ENCODE measurements around the gene BHLHE23. TPM values are rescaled to one million over a fixed set of nuclear protein-coding genes. Genes with fewer than 3 reads are reported as not detected.

Gene BHLHE23
- total RNA-seq, 2 experiments from 2014 or later = not detected

GRCh38 chr20:63032861-63033793, 26.4 kb upstream of the BHLHE23 start:
- H3K4me1 Mint-ChIP-seq = peaks cover 14% of the 10 kb centered on the region
- H3K27me3 Mint-ChIP-seq = peaks cover 18% of the 10 kb centered on the region
- no peaks in the 10 kb centered on the region for H3K9me3 Mint-ChIP-seq
- H3K27ac Mint-ChIP-seq = no peak overlapping the region
- no peak overlapping the region for H3K4me3 Mint-ChIP-seq
- no peaks in the 10 kb centered on the region for H3K36me3 Mint-ChIP-seq
- DNase-seq = no peak

- no peak for DNase-seq
- Mint-ChIP-seq H3K36me3 (no peaks in the 10 kb centered on the region), H3K4me3 (no peak overlapping the region), H3K27me3 (peaks cover 21% of the 10 kb centered on the region), H3K27ac (no peak overlapping the region), H3K9me3 (no peaks in the 10 kb centered on the region), H3K4me1 (peaks cover 15% of the 10 kb centered on the region)
Observed at GRCh38 chr20:63032026-63032800, 25.4 kb upstream of the BHLHE23 start.

GRCh38 chr20:63031251-63032014, 24.7 kb upstream of the BHLHE23 start:
- Mint-ChIP-seq H3K4me3 (no peak overlapping the region), H3K4me1 (peaks cover 15% of the 10 kb centered on the region), H3K27me3 (peaks cover 17% of the 10 kb centered on the region), H3K9me3 (no peaks in the 10 kb centered on the region), H3K36me3 (no peaks in the 10 kb centered on the region), H3K27ac (no peak overlapping the region)
- no peak for DNase-seq

- DNase-seq = peak; percentile 56
Observed at GRCh38 chr20:63029358-63030121, 22.8 kb upstream of the BHLHE23 start.

GRCh38 chr20:63028461-63028921, 21.7 kb upstream of the BHLHE23 start:
- H3K27me3 Mint-ChIP-seq = peaks cover 17% of the 10 kb centered on the region
- H3K27ac Mint-ChIP-seq = no peak overlapping the region
- DNase-seq = no peak
- H3K9me3 Mint-ChIP-seq = no peaks in the 10 kb centered on the region
- peaks cover 18% of the 10 kb centered on the region for H3K4me1 Mint-ChIP-seq
- H3K36me3 Mint-ChIP-seq = no peaks in the 10 kb centered on the region
- H3K4me3 Mint-ChIP-seq = peak overlapping the region; percentile 51

More at GRCh38 chr20:63029358-63030121, 22.8 kb upstream of the BHLHE23 start:
- H3K27me3 Mint-ChIP-seq = peaks cover 17% of the 10 kb centered on the region
- no peak overlapping the region for H3K27ac Mint-ChIP-seq
- H3K4me3 Mint-ChIP-seq = peak overlapping the region; percentile 51
- H3K4me1 Mint-ChIP-seq = peaks cover 18% of the 10 kb centered on the region
- H3K36me3 Mint-ChIP-seq = no peaks in the 10 kb centered on the region
- no peaks in the 10 kb centered on the region for H3K9me3 Mint-ChIP-seq

DNA sequence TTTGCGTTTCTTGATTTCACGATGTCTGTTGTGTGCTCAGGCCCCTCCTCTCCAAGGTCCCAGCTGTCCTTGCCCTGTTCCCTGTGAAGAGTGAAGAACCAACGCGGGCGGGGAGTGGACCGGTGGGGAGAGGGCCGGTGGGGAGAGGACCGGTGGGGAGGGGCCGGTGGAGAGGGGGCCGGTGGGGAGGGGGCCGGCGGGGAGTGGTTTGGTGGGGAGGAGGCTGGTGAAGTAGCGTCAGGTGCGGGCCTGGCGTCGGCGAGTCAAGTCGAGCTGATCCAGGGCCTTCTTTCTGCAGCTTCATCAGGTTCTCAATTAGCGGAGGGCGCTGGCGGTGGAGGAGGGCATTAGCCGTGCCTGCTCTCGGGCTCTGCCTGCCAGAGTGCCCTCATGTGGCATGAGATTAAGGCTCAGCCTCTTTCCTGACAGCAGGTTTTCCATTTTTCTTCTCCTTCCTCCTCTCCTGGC, 21.2 kb upstream of the BHLHE23 start:
- Mint-ChIP-seq H3K4me3 (peak overlapping the region; percentile 51), H3K36me3 (no peaks in the 10 kb centered on the region), H3K4me1 (peaks cover 15% of the 10 kb centered on the region), H3K27ac (no peak overlapping the region), H3K9me3 (no peaks in the 10 kb centered on the region), H3K27me3 (peaks cover 17% of the 10 kb centered on the region)
- DNase-seq = peak; percentile 47

GRCh38 chr20:63027221-63027921, 20.6 kb upstream of the BHLHE23 start:
- Mint-ChIP-seq H3K9me3 (no peaks in the 10 kb centered on the region), H3K36me3 (no peaks in the 10 kb centered on the region), H3K27ac (no peak overlapping the region), H3K4me3 (no peak overlapping the region), H3K27me3 (peaks cover 17% of the 10 kb centered on the region), H3K4me1 (peaks cover 10% of the 10 kb centered on the region)
- no peak for DNase-seq

DNA sequence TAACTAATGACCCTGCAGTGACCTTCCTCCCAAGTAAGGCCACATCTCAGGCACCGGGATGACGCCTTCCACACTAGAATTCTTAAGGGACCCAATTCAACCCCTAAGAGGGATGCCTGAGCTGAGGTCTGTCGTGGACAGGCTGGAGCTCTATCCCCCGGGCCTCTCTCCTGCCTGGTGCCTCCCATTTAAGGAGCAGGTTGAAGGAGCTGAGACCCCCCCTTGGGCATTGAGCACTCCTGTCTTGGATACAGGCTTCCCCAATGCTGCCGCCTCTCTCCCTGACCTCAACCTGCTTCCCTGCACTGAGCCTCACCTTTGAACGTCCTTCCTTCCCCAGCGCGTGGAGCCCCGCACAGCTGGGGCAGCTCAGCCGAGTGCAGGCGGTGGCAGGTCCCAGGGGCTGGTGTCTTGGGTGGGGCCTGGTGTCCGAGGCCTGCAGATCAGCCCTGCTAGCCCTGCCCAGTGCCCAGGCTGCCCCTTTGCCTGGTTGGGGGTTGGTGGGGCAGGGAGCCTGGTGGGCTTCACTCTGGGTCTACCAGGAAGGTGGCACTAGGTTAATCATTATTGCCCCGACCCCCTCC, 19.9 kb upstream of the BHLHE23 start:
- Mint-ChIP-seq H3K4me3 (no peak overlapping the region), H3K27me3 (peaks cover 17% of the 10 kb centered on the region), H3K36me3 (no peaks in the 10 kb centered on the region), H3K9me3 (no peaks in the 10 kb centered on the region), H3K27ac (no peak overlapping the region), H3K4me1 (peaks cover 10% of the 10 kb centered on the region)
- DNase-seq = no peak

- no peaks in the 10 kb centered on the region for H3K9me3 Mint-ChIP-seq
- no peak overlapping the region for H3K27ac Mint-ChIP-seq
- no peak for DNase-seq
- H3K4me3 Mint-ChIP-seq = no peak overlapping the region
- H3K36me3 Mint-ChIP-seq = no peaks in the 10 kb centered on the region
- H3K4me1 Mint-ChIP-seq = peaks cover 10% of the 10 kb centered on the region
- H3K27me3 Mint-ChIP-seq = peaks cover 17% of the 10 kb centered on the region
Observed at GRCh38 chr20:63025534-63026331, 19.0 kb upstream of the BHLHE23 start.

DNA sequence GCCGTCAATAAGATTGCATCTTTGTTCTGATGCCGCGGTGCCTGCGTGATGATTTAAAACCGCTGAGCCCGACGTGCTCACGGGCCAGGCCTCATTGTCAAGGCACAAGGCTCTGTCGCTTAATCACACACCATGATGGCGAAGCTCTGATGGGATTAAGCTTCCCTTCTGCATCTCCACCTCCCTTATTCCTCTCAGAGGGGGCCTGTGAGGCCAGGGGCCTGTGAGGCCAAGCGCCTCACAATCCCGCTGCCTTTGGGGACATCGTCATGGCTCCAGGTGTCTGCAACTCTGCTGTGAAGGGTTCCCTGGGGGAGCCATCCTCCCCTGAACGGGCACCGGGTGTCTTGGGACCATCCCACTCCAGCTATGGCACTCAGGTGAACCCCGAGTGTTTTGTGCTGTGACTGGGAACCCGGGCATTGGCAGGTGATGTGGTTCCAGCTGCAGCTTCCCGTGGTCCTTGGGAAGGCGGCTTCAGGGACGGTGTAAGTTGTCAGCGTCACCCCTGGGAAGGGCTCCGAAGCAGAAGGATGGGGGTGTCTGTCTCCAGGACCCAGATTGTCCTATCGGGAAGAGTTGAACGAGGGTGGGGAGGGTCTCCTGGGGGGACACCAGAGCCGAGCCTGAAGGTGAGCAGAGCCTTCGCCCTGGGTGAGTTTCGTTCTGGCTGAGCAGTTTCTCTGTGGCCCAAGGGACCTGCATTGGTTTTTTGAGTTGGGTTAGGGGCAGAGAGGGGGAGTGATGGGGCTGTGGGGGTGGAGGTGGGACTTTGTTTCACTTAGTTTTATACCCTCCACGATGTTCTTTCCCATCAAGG, 18.0 kb upstream of the BHLHE23 start:
- peaks cover 17% of the 10 kb centered on the region for H3K27me3 Mint-ChIP-seq
- DNase-seq = no peak
- H3K4me1 Mint-ChIP-seq = peaks cover 10% of the 10 kb centered on the region
- H3K4me3 Mint-ChIP-seq = no peak overlapping the region
- no peaks in the 10 kb centered on the region for H3K36me3 Mint-ChIP-seq
- H3K27ac Mint-ChIP-seq = no peak overlapping the region
- H3K9me3 Mint-ChIP-seq = no peaks in the 10 kb centered on the region

DNA sequence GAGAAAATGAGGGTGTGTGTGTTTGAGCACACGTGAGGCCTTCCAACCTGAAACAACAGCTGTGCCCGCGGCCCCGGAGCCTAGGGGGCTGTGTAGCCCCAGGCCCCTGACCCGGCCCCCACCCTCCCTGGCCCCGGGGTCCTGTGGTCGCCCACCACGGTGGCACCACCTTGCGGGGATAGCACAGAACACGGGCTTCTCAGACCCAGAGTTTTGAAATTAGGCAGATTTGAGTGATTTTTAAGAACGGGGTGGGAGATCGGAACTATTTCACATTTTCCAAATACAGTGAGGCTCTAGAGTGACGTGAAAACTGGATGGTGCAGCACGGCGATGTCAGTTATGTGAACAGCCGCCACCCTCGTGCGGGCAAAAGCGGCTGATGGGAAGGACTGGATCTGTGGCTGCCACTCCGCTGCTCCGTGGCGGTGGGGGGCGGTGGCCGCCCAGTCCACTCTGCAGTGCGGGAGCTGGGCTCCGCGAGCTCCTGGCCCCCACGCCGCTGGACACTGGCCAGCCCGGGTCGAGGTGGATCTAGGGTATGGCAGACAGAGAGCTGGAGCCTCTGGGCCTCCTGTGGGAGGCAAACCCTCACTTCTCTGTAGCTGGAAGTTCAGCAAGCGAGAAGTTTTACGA, 17.3 kb upstream of the BHLHE23 start:
- Mint-ChIP-seq H3K27ac (no peak overlapping the region), H3K9me3 (no peaks in the 10 kb centered on the region), H3K27me3 (peaks cover 12% of the 10 kb centered on the region), H3K4me1 (peaks cover 5% of the 10 kb centered on the region), H3K36me3 (no peaks in the 10 kb centered on the region), H3K4me3 (no peak overlapping the region)
- no peak for DNase-seq
